ENCODE measurements around the gene DDX54.
"Not testable (repeated sequence)": the region's sequence is repeated elsewhere in the genome, so short reads cannot be mapped to it uniquely, and the experiment has no call there.

Gene DDX54

DNA sequence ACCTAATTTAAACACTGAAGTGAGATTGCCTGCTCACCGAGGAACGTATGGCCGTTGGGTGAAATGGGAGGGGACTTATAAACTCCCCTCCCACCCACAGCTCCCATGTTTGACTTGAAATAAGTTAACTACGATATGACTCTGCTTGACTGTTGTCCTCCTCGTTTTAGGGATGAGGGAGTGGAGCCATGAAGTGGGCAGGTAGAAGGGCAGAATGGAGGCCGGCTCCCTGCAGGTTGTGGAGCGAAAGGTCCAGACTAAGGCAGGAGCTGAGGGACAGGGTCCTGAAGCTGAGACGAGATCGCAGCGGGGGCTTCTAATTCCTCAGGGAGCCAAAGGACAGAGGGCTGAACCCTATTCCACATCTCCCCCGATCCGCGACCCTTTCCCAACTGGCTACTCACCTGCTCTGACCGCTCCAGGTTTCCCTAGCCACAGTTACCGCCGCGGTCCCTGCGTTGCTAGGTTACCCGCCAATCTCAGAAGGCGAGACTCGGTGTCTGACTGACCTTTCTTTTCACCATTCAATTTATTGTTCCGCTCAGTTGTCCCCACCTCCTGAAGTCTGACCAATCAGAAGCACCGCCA, 35.4 kb upstream of the DDX54 start:
- no peak for DNase-seq

DNA sequence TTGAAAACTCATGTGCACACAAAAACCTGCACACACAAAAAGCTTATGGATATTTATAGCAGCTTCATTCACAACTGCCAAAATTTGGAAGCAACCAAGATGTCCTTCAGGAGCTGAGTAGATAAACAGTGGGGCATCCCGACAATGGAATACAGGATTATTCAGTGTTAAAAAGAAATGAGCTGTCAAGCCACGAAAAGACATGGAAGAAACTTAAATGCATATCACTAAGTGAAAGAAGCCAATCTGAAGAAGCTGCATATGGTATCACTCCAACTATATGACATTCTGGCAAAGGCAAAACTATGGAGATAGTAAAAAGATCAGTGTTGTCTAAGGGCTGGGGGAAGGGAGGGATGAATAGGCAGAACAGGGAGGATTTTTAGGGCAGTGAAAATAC, 30.7 kb upstream of the DDX54 start:
- no peak for DNase-seq

DNA sequence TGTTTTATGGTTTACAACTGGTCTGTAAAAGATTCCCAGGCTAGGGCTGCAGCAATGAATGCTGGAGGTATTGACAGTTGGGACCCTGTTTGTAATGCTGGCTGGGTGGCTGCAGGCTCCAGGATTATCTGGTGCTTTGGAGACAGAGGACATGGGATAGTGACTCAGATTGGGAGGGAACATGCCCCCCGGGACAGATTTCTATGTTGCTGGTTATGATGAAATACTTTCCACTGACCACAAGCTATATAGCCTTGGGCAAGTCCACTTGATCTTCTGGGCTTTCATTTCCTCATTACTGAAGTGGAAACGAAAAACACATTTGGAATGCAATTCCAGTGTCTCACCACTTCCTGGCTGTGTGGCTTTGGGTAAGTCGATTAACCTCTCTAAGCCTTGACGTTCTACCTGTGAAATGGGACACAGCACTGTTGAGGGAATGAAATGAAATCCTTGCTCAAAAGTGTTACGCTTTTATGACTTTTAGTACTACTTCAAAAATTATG, 29.7 kb upstream of the DDX54 start:
- DNase-seq, result no peak

DNA sequence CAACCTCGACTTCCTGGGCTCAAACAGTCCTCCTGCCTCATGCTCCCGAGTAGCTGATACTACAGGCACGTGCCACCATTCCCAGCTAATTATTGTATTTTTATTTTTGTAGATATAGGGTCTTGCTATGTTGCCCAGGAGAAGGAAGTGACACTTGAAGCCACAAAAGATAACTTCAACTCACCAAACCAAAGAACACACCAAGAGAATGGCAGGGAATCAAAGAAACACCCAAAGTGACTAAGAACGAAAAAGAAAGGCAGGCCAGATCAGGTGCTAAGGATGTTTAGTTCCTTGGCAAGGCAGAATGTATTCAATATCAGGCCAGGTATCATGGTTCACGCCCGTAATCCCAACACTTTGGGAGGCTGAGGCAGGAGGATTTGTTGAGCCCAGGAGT, 25.9 kb upstream of the DDX54 start:
- no peak for DNase-seq

DNA sequence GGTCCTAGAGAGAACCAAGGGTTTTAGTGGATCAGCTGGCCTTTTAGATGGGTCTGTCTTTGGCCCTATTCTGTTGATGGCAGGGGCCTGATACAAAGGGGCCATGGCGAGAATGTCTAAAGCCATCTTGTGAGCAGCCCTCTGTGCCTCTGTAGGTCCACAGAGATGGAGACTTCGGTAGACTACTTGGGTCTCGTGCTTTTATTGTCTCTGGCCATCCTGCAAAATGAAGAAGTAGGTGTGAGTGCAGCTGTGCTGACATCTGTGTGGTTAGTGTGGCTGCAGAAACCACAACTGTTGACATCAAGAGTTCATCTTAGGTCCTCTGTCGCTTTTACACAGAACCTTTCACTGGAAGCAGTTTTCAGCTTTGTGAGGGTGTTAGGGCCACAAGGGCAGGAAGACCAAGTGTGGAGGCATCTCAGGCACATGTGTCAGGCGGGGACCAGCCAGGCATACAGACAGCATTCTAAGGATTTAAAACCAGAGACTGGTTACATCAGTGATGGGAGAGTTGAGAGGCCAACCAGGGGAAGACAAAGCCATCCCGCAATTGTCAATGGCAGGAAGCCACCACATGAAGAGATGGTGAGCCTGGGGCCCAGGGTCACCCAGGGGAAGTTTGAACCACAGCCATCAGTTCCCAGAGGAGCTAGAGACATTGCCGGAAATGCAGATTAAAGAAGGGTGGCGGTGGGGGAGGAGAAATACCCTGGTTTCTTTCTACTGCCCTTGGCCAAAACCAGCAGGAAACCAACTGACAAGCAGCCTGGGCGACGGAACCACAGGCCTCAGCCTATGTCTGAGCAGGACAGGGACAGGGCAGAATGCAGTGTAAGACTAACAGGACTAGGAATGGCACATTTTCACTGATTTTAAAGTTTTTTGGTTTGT, 23.0 kb upstream of the DDX54 start:
- no peak for DNase-seq

DNA sequence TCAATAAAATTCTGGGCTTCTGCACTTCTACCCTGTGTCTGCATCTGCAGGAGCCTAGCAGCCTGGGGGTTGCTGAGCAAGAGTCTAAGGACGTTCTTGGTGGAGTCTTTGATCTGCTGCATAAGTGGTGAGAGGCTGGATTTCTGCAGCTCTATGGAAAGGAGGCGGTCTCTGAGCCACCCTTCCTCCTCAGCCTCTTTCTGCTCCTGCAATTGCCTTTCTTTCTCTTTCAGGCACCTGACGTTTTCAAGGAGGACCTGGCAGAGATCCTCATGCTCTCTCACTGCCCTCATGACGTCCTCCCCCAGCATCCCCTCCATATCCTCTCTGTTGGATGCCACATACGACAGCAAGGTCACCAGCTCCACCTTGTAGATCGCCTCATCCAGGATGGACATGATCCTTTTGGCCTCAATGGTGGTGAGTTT, 22.3 kb upstream of the DDX54 start:
- no peak for DNase-seq

DNA sequence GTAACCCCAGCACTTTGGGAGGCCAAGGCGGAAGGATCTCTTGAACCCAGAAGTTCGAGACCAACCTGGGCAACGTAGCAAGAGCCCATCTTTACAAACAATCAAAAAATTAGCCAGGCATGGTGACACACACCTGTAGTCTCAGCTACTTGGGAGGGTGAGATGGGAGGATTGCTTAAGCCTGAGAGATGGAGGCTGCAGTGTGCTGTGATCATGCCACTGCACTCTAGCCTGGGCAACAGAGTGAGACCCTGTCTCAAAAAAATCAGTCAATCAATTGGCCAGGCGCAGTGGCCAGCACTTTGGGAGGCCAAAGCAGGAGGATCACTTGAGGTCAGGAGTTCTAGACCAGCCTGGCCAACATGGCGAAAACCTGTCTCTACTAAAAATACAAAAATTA, 21.5 kb upstream of the DDX54 start:
- not testable (repeated sequence) for DNase-seq

DNA sequence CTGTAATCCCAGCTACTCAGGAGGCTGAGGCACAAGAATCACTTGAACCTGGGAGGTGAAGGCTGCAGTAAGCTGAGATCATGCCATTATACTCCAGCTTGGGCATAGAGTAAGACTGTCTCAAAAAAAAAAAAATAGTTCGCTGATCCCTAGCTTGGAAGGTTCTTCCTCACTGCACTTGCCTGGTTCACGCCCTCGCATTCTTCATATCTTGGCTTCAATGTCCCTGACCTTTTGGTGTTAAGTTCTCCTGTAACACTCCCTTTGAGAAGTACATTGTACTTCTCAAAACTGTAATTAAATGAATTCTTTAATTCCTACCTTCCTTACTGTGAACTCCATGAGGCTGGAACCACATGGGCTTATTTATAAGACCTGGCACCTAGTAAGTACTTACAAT, 19.5 kb upstream of the DDX54 start:
- no peak for DNase-seq

DNA sequence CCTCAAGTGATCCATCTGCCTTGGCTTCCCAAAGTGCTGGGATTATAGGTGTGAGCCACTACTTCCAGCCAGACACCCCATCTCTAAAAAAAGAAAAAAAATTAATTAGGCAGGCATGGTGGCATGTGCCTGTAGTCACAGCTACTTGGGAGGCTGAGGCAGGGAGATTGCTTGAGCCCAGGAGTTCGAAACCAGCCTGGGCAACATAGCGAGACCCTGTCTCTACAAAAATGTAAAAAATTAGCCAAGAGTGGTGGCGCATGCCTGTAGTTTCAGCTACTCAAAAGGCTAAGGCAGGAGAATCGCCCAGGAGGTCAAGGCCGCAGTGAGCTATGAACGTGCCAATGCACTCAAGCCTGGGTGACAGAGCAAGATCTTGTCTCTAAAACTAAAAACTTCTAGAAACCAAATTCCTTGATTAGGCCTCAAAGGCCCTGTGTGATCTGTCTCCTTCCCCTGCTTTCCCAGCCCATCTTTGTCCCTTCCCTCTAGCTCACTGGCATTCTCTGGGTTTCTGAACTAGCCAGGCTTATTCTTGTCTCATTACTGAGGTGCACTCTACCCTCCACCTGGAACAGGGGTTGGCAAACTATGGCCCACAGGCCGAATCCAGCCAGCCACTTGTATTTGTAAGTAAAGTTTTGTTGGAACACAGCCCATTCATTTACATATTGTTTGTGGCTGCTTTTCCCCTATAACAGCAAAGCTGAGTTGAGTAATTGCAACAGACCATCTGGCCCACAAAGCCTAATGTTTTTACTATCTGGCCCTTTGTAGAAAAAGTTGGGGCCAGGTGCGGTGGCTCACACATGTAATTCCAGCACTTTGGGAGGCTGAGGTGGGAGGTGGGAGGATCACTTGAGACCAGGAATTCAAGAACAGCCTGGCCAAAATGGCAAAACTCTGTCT, 18.8 kb upstream of the DDX54 start:
- no peak for DNase-seq

DNA sequence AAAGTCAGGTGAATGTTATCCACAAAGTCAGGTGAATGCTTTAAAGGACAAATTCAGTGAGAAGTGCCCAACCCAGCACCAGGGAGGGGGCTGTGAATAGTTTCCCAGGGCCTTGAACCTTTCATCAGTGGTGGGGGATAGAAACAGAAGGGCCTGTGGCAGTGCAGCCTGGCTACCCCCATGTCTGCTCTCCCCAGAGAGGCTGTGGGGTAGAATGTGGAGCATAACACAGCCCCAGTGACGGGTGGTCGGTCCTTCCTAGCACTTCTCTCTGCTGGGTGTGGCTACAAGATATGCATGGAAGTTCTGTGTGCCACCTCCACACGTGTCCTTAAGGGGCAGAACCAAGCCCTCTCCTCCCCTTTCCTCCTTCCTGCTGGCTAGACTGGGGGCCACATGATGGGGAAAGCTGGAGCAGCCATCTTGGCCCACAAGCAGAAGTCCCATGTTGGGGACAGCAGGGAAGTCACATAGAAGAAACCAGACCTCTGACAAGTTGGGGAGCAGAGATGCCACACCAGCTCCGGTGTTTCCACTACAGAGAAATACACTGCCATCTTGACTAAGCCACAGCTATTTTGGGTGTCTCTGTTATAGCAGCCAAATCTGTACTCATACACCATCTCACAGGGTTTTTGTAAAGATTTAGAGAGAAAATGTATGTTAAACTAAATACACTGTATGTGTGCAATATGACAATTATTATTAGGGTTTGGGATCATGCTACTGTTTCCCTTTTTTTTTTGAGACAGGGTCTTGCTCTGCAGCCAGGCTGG, 17.2 kb upstream of the DDX54 start:
- DNase-seq, result no peak

DNA sequence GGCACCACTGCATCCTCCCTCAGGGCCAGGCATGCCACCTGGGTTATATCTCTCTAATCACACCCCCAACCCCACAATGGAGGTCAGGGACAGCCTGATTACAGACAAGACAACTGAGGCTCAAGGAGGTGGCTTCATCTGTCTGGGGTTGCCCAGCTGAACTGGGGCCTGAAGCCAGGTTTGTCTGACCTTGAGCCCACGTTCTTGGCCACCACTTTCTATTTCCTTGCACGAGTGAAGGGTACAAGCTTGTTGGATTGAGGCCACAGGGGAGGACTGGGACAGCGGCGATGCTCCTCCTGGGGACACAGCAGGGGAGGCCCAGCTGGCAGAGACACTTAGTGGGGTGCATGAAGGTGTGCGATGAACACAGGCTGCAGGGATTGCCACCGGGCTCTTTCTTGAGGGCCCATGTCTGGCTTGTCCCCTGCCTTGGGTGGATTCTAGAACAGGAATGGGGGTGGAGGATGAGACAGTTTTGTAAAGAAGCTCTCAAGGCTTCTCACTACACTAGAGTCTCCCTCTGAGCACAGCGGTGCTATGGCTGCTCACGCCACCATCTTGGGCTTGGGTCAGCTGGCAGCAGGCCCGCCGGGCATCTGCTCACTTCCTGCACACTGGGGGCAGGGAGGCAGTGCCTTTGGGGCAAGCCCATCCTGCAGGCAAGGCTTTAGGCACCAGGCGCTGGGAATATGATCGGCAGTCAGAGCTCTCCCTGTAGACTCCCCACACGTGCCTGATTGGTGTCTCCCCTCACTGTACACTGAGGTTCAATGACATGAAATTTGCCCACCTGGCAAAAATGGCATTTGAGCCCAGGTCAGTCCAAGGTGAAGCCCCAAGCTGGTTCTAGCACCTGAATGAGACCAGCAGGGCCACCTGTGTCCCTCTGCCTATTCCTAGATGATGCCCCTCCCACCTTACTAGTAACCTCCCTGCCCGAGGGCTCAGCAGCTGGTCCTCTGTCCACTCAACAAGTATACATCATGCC, 16.2 kb upstream of the DDX54 start:
- no peak for DNase-seq

DNA sequence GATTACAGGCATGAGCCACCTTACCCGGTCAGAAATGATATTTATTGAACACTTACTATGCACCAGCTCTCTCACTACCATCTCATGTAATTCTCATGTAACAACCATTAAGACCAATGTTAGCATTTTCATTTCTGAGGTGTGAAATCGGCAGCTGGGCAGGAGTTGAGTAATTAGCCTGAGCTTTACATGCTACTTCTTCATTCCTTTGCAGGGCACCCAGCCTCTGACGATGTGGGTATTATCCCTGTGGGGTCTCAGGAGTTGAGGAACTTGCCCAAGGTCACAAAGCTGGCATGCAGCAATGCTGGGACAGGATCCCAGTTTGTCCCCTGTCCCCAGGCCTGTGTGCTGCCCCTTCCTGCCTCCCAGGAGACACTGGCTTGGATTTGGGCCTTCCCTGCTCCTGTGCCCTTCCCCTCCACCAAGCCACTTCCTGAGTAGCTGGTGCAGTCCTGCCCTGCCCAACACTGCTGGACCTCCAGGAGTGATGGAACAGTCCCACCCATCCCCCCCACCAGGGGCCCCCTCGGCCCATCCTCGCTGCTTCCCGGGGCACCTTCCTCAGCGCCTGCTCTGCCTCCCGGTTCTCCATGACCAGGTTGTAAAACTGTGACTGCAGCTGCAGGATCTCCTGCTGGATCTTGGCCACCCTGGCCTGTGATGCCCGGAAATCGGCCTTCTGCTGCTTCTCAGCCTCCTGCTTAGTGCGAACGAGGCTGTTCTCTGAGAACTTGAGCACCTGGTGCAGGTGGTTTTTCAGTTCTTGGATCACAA, 14.9 kb upstream of the DDX54 start:
- DNase-seq, result no peak

DNA sequence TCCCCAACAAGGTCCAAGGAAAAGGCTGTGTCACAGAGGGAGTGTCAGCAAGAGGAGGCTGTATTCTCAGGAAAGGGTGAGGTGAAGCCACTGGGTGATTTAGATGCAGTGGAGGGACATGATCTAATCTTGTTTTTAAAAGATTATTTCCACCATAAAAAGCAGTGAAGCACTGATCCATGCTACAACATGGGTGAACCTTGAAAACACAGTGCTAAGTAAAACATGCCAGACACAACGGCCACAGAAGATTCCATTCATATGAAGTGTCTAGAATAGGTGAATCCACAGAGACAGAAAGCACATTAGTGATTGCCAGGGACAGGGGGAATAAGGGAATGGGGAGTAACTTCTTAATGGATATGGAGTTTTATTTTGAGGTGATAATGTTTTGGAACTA, 13.0 kb upstream of the DDX54 start:
- DNase-seq, result no peak

DNA sequence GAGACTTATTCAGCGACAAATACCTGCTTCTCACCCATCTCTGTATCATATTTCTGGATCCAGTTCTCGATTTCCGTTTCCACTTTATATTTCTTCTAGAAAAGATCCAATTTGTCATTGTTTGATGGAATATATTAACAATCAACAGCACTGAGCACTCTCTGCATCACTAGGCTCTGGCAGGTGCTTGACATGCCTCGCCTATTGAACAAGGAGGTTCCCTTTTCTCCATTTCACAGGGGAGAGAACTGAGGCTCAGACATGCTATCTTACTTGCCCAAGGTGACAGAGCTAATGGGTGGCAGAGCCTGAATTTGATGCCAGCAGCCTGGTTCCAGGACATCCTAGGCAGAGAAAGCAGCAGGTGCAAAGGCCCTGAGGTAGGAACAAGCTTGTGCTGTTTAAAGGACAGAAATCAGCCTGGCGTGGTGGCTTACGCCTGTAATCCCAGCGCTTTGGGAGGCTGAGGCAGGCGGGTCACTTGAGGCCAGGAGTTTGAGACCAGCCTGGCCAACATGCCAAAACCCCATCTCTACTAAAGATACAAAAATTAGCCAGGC, 12.3 kb upstream of the DDX54 start:
- DNase-seq, result no peak

DNA sequence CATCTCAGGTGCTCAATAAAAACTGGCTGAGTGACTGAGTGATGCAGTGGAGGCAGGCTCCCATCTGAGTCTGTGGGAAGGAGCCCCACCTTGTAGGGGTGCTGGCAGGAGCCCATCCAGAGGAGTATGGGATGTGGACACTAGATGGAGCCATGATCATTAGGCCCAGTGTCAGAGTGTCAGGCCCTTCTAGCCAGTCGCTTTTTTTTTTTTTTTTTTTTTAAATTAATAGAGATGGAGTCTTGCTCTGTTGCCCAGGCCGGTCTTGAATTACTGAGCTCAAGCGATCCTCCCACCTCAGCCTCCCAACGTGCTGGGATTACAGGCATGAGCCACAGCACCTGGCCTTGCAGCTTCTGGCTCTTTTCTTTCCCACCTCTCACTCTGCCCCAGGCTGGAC, 11.7 kb upstream of the DDX54 start:
- no peak for DNase-seq

DNA sequence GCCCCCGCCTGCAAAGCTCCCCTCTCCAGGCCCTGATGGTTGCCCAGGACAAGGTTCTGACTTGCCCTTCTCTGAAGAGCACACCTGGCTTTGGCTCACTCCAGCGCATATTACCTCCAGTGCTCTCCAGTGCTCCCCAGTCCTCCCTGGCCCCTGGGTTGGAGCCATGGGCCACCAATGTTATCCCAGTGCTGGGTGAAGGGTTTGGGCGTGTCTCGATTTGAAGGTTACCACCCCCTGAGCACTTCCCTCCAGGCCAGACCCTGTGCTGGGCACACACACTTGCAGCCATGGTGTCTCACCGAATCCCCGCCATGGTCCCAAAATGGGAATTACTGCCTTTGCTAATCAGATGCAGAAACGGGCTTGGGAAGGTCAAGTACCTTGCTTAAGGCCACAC, 11.3 kb upstream of the DDX54 start:
- no peak for DNase-seq

DNA sequence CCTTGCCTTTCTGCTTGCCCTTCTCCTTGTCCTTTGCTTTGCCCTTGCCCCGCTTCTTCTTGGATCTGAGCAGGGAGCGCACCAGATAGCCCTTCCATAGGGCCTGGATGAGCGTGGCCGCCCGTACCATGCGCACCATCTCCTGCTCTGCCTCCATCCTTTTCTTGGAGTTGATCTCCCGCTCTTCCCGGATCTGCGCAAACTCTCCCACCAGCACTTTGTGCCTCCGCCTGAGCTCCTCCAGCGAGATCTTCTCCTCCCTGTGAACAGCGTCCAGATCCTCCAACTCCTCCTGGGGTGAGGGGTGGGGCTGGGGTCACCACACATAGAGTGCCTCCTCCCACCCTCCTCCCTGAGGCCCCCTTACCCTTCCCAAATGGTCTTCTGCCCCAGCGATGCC, 10.3 kb upstream of the DDX54 start:
- no peak for DNase-seq

DNA sequence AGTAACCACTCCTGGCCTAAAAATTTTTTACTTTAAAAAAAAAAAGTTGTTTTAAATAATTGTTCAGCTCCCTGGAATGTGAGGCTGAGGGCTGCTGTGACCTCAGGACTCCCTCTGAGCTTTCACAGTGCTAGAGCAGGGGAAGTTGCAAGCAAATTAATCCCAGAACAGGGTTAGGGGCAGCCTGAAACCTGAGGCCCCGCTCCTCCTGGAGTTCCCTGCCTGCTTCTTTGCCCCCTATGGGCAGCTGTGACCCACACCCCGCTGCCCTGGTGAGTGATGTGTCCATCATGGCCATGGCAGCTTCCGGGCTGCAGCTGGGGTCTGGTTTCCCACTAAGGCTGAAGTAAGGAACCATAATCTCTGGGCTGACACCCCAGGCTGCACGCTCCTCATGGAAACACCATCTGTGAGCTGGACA, 9.7 kb upstream of the DDX54 start:
- DNase-seq, result no peak

DNA sequence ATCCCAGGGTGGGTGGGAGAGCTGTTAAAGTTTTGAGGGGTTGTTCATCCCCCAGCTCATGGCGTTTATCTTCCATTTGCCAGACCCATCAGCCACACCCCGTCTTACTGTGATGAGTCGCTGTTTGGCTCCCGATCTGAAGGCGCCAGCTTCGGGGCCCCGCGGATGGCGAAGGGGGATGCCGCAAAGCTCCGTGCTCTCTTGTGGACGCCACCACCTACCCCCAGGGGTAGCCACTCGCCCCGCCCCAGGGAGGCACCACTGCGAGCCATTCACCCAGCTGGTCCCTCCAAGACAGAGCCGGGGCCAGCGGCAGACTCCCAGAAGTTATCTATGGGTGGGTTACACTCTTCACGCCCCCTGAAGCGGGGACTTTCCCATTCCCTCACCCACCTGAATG, 5.9 kb upstream of the DDX54 start:
- no peak for DNase-seq

DNA sequence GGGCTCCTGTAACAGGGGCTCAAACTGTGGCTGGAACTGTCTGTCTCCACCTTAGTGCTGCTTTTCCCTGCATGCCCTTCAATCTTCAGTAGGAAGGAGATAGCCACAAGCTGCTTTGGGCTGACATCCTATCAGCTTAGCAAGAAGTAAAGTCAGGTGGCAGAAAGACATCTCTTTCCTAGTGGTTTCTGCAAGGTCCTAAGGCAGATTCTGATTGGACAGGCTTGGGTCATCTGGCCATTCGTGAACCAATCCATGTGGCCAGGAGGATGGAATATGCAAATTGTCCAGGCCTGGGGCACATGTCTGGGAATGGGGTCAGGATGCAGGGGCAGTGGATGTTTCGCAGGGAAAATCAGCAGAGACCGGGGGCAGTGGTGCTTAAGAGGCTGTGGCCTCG, 5.5 kb upstream of the DDX54 start:
- no peak for DNase-seq
